ENCODE measurements around the gene IGFBPL1.
"Not testable (repeated sequence)": the region's sequence is repeated elsewhere in the genome, so short reads cannot be mapped to it uniquely, and the experiment has no call there.

The IGFBPL1 gene, protein sequence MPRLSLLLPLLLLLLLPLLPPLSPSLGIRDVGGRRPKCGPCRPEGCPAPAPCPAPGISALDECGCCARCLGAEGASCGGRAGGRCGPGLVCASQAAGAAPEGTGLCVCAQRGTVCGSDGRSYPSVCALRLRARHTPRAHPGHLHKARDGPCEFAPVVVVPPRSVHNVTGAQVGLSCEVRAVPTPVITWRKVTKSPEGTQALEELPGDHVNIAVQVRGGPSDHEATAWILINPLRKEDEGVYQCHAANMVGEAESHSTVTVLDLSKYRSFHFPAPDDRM

DNA sequence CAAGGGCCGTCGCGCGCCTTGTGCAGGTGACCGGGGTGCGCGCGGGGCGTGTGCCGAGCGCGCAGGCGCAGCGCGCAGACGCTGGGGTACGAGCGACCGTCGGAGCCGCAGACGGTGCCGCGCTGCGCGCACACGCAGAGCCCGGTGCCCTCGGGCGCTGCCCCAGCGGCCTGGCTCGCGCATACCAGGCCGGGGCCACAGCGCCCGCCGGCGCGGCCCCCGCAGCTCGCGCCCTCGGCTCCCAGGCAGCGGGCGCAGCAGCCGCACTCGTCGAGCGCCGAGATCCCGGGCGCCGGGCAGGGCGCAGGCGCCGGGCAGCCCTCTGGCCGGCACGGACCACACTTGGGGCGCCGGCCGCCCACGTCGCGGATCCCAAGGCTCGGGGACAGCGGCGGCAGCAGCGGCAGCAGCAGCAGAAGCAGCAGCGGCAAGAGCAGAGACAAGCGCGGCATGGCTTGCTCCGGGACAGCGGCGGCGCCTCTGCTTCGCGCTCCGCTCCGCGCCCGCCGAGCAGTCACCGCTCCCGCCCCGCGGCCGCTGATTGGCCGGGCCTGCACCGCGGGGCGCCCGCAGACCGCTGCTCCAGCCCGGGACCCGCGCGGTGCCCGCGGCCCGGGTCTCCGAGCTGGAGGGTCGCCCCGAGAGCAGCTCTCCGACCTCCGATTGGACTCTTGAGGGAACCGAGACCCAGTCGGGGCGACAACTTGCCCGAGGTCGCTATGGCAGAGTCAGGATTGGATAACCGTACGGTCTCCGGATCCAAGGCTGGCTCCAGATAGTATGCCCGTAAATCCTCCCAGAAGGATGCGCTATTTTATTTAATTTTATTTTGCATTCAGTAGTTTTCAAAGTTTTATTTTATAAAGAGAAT is at the start of gene IGFBPL1:
Gene IGFBPL1 (minus strand): TSS at position 482 of the 871 bp plus-strand sequence. CDS start 30 bp downstream, at position 452.
- peak in 2 of 58 donors; percentile 10 to 34 for DNase-seq

DNA sequence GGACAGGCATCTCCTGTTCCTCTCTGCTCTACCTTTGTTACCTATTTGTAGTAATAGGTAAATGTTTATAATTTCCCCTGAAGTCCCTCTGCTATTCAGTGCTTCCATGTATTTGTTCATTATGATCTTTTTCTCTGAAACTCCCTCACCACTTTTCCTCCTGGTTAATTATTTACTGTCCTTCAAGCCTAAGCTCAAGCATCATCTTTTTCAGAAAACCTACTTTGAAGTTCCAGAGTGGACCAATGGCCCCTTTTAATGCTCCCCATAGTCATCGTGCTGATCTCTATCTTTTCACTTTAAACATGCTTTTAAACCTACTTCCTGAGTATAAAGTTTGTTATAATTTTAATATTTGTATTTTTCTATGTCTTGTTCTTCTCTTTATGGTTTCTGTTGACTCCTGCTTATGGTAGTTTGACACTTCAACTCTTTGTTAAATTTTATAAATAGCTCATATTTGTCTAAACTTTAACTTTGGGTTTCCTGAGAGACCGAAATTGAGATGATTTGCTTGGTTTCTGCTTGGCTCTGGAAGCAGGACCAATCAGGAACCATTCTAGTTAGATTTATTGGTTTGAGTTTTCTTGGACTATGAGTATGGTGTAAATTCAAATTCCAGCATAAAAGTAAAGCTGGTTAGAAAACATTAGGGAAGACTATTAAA is 48.5 kb upstream of the IGFBPL1 start:
- not testable (repeated sequence) for DNase-seq

DNA sequence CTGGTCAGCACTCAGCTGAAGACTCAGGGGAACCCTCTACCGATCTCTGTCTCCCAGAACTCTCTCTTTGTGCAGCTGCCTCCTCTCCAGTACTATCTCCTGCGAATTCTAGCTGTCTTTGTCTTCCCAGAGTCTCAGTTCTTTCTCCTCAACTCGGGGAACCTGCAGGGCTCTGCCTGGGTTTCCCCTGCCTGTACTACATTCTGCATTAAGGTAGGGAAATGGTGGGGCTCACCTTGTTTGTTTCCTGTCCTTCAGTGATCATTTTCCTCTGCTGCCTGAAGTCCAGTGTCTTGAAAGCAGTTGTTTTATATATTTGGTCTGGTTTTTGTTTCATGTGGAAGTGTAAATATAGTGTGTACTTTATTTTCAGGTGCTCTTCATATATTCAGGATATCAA is 43.1 kb upstream of the IGFBPL1 start:
- DNase-seq = no peak

DNA sequence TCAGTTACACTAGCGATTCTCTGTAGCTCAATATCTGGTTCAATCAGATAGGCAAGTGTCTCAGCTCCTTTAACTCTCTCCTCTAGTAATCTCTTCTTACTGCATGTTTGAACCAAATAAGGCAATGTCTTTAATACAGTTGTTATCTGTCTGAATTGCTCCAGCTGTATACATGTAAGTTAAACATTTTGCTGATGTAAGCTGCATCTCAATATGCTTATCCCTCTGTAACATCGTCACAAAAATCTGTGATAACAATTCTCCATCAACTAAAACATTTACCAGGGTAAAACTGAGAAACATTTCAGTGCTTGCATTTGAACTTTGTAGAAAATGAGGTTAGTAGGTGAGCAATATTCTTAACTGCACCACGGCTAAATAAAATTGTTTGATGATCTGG is 29.6 kb upstream of the IGFBPL1 start:
- DNase-seq = no peak

DNA sequence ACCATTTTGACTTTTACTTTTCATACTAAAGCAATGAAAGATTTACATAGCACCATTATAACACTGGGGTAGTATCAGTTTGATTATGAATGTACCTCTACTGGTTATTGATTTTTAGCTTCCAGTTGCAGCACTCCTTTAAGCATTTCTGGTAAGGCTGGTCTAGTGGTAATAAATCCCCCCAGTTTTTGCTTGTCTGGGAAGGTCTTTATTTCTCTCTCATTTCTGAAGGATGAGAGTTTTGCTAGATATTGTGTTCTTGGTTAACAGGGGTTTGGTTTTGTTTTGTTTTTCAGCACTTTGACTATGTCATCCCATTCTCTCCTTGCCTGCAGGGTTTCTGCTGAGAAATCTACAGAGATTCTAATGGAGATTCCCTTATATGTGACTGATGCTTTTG is 26.9 kb upstream of the IGFBPL1 start:
- DNase-seq = no peak

DNA sequence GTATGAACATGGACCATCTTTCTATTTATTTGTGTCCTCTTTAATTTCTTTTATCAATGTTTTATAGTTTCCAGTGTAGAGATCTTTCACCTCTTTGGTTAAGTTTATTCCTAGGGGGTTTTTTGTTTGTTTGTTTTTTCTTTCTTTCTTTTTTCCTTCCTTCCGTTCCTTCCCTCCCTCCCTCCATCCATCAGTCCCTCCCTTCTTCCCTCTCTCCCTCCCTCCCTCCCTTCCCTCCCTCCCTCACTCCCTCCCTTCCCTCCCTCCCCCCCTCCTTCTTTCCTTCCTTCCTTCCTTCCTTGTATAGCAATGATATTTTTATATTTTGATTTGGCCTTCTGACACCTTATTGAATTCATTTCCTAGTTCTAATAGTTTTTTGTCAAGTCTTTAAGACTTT is 23.4 kb upstream of the IGFBPL1 start:
- DNase-seq = no peak

DNA sequence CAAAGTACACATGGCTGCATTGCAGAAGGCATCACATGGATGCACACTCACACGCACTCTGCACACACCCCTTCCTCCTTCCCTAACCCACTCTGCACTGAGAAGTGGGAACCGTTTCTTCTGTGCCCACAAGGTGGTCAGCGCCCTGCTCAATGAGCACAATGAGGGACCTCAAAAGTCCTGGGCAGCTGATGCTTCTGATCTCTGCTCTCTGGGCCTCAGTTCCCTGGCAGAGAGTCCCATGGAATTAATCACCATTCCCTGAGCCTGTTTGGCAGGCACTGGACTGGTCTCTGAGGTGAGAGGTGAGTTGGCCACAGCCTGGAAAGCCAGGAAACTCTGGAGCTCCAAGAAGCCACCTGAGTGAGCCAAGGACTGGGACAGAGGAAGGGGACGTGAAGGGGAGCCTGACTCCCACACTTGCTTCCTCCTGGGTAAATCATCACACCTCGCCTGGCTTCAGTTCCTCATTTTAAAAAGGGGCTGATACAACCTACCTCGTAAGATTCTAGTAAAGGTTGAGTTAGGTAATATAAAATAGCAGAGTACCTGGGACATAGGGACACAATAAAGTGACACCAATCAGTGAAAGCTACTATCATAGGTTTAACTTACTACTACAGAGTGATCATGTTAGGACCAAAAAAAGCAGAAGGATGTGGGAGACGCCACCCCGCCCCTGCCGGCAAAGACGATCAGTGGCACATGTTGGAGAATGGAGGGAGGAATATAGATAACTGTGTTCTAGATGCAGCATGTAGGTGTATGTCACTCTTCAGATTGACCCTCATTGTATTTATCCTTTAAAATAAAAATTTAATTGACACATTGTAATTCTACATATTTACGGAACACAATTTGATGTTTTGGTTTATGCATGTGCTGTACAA is 21.1 kb upstream of the IGFBPL1 start:
- no peak for DNase-seq

DNA sequence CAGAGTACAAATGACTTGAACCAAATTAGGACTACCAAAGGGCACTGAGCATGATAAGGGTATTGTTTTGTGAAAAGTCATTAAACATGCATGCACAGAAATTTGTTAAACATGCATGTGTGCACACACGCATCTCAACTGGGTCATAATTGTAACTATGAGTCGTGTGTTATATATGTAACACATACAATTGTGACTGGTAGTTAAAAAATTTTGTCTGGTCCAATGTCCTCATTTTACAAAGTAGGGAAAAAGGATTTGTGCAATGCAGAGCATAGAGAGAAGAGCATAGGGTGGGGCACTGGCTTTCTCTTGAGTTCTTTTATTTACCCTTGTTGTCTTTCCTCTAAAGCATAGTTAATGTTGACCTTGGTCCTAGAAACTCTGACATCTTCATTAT is 19.3 kb upstream of the IGFBPL1 start:
- DNase-seq = no peak

DNA sequence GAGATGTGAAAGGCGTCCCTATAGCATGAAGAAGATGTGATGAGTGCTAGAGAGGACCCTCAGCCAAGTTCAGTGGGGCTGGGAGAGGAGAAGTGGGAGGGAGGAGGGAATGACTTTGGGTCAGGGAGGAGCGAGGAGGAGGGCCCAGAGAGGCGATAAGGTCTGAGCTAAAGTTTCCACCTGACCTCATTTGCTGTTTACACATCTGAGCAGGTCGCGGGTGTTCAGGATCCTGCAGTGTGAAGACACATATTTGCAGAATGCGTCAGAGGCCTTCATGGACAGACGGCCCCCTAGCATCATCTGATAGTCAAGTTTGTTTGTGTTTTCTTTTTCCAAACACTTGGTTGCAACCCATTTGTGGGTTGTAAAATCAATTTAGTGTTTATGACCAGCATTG is 18.9 kb upstream of the IGFBPL1 start:
- DNase-seq = no peak

DNA sequence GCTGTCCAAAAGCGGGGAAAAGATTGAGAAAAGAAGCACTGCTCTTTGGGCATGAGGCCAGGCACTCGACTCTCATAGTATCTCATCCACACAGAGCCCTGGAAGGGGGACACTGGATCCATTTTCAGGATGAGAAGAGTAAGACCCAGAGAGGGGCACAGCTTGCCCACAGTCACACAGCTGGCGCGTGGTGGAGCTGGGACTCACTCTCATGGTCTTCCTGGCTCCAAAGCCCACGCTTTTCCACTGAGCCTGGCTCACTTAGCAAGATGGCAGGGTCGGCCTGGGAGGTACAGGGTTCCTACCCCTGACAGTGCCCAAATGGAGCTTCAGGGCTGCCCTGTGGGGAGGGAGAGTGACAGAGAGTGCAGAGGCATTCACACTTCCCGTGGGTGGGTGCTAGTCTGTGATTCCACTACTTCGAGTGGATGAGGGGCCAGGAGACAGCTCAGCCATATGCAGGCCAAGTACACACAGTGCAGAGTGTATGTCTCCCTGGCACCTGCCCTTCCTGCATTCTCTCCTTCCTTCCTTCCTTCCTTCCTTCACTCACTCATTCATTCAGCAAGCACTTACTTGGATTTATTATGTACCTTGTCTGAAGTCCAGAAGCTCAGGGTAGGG is 18.3 kb upstream of the IGFBPL1 start:
- no peak for DNase-seq

DNA sequence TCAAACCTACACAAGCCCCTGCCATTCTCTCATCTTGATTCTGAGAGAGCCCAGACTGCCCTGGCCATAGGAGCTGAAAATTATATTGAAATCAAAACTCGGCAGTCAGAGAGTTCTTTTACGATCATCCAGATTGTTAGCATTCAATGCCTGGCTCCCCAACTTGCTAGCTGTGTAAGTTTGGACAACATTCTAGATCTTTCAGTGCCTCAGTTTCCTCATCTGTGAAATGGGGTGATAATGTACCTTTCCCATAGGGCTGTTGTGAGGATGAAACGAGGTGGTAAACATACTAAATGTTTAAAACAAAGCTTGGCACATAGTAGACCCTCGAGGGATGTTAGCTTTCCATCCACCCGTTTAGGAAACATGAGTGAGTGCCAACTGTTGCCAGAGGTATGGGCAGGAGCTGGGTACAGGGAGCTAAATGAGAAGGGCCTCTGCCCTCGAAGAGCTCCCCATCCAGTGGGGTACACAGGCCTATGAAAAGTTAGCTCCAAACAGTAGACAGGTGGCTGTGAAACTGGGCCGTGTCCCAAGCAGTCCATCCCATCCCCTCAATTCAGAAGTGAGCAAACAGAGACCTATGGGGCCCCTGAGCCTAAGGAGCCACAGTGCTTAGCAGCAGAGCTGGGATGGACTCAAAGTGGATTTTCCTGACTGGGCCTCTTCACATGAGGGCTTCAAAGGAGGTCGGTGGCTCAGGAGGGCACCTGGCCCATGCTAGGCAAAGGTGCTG is 17.3 kb upstream of the IGFBPL1 start:
- no peak for DNase-seq

DNA sequence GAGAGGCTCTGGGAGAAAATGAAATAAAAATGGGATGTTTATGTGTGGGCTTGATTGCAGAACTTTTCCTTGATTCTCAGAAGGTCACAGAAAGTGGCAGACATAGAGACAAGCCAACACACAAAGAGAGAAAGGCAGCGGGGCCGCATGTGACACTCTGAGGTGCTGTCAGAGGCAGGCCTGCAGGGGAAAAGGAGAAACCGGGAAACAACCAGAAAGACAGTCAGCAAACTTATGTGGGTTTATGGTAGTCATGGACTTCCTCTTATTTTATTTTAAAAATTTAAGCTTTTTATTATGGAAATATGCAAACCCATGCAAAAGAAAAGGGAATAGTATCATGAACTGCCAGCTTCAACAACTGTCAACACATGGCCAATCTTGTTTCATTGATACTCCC is 16.3 kb upstream of the IGFBPL1 start:
- DNase-seq = no peak

DNA sequence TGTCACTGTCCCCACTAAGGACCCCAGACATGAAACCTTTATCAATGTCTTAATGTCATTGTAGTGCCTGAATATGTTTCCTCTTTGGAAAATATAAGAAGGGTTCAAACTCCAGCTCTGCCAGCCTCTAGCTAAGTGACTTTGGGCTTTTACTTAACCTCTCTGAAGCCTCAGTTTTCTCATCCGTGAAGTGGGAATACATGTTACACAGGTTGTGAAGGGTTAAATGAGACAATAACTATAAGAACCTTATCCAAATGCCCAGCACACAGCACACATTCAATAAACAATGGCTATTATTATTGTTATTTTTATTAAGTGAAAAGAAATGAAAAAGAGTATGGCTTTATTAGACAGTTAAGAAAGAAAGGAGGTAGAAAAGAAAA is 15.7 kb upstream of the IGFBPL1 start:
- DNase-seq = no peak

DNA sequence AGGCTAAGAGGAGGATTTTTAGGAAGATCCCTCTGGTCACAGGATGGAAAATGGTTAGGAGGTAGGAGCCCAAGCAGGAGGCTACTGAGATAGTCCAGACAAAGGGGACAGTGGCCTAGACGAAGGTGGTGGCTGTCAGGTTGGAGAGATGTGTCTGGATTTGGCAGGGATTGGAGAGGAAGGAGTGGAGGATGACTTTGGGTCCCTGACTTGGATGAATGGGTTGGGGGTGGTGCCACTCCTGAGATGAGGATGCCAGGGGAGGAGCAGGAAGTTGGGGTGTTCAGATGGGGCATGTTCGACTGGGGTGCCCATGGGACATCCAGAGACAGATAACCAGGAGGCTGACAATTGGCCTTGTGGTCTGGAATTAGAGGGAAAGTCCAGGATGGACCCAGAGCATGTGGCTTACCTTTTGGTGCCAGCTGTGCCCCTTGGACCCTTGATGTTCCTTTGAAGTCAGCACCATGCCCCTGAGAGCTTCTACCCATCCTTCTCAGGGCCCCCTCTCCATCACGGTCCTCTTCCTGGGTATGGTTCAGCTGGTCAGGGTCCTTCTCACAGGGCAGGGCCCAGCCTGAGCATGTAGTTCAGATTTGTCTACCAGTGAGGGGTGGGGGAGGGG is 15.1 kb upstream of the IGFBPL1 start:
- no peak for DNase-seq

DNA sequence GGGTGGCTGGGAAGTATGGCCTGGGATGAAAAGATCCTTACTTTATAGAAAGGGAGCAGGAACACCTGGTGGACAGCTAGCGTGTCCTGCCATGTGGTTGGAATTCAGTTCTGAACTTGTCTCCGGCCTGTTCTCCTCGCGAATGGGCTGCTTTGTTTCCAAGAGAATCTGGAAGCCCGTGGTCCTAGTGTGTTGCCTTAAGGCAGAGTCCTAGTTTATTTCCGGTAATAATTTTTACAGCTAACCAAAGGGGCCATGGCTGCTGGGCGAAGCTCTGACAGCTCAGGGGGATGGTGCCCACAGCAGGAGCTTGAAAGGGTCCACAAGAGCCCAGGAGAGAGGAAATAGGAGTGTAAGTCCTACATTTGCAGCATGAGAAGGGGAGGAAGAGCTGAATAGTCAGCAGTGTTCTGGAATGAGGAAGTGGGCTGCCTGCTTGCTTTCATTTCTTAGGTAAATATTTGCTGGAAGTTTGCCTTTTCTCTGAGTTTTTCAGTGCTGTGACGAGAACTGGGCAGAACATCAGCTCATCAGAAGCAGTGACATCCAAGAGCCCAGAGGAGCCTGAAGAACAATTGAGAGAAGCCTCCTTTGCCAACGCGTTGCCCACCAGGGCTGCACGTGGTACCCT is 13.1 kb upstream of the IGFBPL1 start:
- DNase-seq = no peak

DNA sequence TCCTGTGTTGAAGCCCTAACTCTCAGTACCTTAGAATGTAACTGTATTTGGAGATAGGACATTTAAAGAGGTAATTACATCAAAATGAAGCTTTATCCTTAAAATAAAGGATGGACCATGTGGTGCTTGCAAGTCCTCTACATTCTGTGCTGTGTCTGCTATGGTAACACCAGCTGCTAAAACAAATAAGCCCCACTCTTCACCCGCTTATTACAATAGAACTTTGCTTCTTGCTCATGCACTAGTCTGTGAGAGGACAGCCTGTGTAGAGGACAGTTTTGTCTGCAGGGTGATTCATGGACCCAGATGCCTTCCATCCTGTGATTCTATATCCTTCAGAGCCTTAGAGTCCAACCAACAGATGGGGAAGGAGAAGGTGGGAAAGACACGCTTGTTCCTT is 12.5 kb upstream of the IGFBPL1 start:
- DNase-seq = no peak

DNA sequence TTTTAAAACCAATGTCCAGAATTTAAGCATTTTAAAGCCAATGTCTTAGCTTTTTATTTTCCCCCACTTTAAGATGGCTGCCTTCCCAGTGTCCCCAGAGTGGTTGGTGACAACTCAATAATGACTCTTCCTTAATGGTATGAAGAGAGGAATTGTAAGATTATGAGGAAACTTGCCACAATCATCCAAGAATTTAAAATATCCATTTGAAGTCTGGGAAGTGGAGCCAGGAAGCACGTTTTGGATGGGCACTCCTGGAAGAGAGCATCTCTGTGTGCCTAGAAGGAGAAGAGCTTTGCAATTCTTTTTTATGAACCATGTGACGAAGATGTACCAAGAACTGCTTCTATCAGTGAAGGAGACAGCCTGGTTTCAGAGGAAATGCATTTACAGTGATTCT is 11.3 kb upstream of the IGFBPL1 start:
- no peak for DNase-seq

DNA sequence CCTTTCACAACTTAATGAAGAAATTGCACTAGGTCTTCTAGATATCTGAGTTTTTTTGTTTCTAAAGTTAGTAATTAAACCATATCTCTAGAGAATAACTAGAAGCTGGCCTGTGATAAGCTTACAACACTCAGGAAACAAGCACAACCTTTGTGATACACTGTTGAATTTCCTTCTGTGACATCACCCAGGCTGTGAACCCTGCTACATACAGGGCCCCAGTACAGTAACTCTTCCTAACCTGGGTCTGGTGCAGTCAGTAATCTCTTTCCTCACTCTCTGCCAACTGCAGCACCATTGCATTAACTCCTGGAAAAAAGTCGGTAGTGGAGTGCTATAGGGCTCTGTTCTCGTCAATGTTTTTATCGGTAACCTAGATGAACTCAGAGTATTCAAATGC is 10.6 kb upstream of the IGFBPL1 start:
- no peak for DNase-seq

DNA sequence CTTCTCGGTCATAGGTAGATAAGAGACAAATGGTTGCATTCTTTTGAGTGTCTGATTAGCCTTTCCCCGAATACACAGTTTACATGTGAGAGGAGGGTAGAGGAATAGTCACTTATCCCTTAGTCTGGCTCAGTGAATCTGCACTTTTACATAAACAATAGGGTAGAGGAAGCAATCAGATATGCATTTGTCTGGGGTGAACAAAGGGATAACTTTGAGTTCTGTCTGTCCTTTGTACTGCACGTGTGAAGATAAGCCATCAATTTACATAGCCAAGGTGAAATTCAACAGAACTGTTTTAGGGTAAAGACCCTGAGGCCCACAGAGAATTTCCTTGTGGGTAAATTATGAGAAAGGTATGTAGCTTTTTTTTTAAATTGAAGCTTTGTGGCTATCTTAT is 10.1 kb upstream of the IGFBPL1 start:
- no peak for DNase-seq
